OCI-LY3 (cell line): ENCODE data around the gene SCGB1A1.

ENCODE experiments used
- EZH2phosphoT487 ChIP-seq: fragments of 200-600 bp; shearing (Covaris generic); IDR thresholded peaks from 2 replicates; pipeline ENCODE4 v1.6.1; 2018; ENCODE audit warnings: antibody characterized with exemption, mixed run types, low read depth
- TF ChIP-seq, protein P1 (sequence below): fragments of 200-600, 300-600 bp; sonication (generic); IDR thresholded peaks from 2 replicates; pipeline ENCODE4 v1.5.1; 2014; ENCODE audit warnings: antibody characterized with exemption, low read length, low read depth

DNA sequence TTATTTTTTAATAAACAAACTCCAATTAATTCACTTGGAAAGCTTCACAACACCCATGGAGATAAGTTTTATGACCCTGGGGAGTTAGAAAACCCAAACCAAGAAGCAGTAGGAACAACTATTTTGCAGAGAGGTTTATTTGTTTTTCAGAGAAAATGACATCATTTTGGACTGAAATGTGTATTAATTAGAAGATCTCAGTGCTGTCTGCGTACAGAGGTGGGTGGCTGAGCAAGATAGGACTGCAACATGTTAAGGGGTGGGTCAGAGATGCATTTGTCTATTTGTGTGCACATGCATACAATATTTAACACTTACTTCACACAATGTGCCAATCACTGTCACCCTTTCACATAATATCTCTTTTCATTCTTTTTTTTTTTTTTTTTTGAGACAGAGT, 1.1 kb downstream of the SCGB1A1 start:
- TF ChIP-seq, protein P1, sequence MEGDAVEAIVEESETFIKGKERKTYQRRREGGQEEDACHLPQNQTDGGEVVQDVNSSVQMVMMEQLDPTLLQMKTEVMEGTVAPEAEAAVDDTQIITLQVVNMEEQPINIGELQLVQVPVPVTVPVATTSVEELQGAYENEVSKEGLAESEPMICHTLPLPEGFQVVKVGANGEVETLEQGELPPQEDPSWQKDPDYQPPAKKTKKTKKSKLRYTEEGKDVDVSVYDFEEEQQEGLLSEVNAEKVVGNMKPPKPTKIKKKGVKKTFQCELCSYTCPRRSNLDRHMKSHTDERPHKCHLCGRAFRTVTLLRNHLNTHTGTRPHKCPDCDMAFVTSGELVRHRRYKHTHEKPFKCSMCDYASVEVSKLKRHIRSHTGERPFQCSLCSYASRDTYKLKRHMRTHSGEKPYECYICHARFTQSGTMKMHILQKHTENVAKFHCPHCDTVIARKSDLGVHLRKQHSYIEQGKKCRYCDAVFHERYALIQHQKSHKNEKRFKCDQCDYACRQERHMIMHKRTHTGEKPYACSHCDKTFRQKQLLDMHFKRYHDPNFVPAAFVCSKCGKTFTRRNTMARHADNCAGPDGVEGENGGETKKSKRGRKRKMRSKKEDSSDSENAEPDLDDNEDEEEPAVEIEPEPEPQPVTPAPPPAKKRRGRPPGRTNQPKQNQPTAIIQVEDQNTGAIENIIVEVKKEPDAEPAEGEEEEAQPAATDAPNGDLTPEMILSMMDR = no peak
- no peak for TF ChIP-seq EZH2phosphoT487
